HUES6 (cell line): ENCODE results near the gene TRPM6.

Experiments used
- H3K27ac ChIP-seq: 2 replicates; pipeline ENCODE4 v1.7.0; 2013; ENCODE audit warnings: low read depth, mild to moderate bottlenecking, low read length, inconsistent platforms
- H3K27me3 ChIP-seq: 2 replicates; pipeline ENCODE4 v1.6.1; 2013; ENCODE audit warnings: low read length; ENCODE audit not compliant: control insufficient read depth, insufficient read depth
- H3K36me3 ChIP-seq: 2 replicates; pipeline ENCODE4 v1.6.1; 2013; ENCODE audit warnings: low read length; ENCODE audit not compliant: control insufficient read depth, insufficient read depth
- H3K4me1 ChIP-seq: 2 replicates; pipeline ENCODE4 v1.6.1; 2013; ENCODE audit warnings: low read length; ENCODE audit not compliant: control insufficient read depth, insufficient read depth
- H3K4me3 ChIP-seq: 2 replicates; pipeline ENCODE4 v1.5.1; 2013; ENCODE audit warnings: low read depth, low read length
- H3K9ac ChIP-seq: one replicate; pipeline ENCODE4 v1.6.1; 2013; ENCODE audit warnings: mild to moderate bottlenecking, low read length
- H3K9me3 ChIP-seq: 2 replicates; pipeline ENCODE4 v1.6.1; 2013; ENCODE audit warnings: low read depth, low read length; ENCODE audit not compliant: control insufficient read depth, insufficient read depth

Gene TRPM6

DNA sequence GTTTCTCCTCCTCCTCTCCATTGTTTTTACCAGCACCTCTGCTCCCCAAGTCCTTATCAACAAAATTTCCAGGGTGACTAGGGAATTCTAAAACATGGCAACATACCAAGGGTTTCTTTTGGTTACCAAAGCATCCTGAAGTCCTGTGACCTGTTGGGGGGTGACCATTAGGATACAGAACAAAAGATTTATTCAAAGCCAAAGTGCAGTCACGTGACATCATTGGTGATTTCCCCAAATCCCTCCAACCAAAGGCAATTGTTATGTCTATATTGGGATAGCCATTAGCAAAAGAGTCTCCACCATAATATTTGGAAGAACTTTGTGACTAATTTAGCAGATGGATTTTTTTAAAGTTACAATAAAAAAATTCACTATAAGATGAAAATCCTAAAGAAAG, 168.4 kb downstream of the TRPM6 start:
- H3K27ac ChIP-seq = no peak overlapping the region
- no peak overlapping the region for H3K9ac ChIP-seq
- no peaks in the 10 kb centered on the region for H3K36me3 ChIP-seq
- H3K27me3 ChIP-seq = no peaks in the 10 kb centered on the region
- H3K4me3 ChIP-seq = no peak overlapping the region
- no peaks in the 10 kb centered on the region for H3K4me1 ChIP-seq
- H3K9me3 ChIP-seq = no peaks in the 10 kb centered on the region

DNA sequence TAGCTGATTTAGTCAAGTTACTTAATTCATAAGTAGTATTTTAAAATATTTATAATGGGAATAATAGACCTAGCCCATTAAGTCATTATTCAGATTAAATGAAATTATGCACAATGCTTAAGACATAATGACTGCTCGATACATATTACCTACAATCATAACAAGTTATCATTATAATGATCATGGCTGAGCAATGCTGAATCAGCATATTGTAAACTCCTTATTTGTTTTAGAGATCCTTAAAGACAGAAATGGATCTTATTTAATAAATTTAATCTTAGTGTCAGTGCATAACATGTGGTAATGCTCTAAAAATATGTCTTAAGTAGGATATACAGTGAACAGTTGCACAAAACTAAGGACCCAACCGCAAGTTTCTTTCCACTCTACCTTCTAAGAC, 169.0 kb downstream of the TRPM6 start:
- H3K9me3 ChIP-seq = no peaks in the 10 kb centered on the region
- no peak overlapping the region for H3K27ac ChIP-seq
- H3K36me3 ChIP-seq = no peaks in the 10 kb centered on the region
- no peak overlapping the region for H3K4me3 ChIP-seq
- H3K9ac ChIP-seq = no peak overlapping the region
- no peaks in the 10 kb centered on the region for H3K27me3 ChIP-seq
- no peaks in the 10 kb centered on the region for H3K4me1 ChIP-seq

DNA sequence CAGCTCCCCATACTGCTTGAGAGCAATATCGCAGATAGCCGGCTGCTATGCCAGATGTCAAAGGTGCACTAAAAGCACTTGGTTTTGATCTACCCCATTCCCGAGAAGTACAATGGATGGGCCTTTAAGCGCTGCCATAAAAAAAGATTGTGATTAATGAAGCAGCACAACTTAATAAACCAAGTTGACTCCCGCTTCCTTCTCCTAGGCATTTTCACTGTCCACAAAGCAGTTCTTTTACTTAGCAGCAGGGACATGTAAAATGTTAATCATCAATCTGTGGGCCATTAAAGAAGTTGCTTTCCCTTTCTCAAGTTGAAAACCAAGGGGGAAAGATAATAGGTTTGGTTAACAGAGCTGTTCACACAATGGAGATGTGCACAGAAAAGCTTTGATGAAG, 176.4 kb downstream of the TRPM6 start:
- Histone ChIP-seq H3K4me3 (no peak overlapping the region), H3K9ac (no peak overlapping the region), H3K9me3 (no peaks in the 10 kb centered on the region), H3K4me1 (no peaks in the 10 kb centered on the region), H3K36me3 (no peaks in the 10 kb centered on the region), H3K27ac (no peak overlapping the region), H3K27me3 (no peaks in the 10 kb centered on the region)

DNA sequence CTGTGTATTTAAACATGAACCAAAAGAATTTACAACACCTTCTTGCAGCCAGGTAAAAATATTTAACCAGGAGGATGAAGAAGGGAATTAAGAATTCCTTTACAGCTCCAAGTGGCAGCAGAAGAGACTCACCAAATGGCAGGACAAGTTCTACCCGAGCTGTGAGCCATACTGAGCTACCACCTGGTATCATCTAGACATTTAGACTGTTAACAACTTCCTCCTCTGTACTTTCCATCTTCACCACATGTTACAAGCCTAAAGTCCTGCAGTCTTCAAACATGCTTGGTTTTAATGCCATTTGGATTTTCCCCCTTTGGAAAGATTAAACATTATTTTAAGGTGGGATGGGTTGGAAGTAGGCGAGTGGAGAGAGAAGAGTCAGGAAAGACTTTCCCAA, 190.2 kb downstream of the TRPM6 start:
- H3K9me3 ChIP-seq = no peaks in the 10 kb centered on the region
- H3K36me3 ChIP-seq = no peaks in the 10 kb centered on the region
- no peak overlapping the region for H3K9ac ChIP-seq
- no peak overlapping the region for H3K27ac ChIP-seq
- no peaks in the 10 kb centered on the region for H3K4me1 ChIP-seq
- H3K4me3 ChIP-seq = no peak overlapping the region
- H3K27me3 ChIP-seq = no peaks in the 10 kb centered on the region

DNA sequence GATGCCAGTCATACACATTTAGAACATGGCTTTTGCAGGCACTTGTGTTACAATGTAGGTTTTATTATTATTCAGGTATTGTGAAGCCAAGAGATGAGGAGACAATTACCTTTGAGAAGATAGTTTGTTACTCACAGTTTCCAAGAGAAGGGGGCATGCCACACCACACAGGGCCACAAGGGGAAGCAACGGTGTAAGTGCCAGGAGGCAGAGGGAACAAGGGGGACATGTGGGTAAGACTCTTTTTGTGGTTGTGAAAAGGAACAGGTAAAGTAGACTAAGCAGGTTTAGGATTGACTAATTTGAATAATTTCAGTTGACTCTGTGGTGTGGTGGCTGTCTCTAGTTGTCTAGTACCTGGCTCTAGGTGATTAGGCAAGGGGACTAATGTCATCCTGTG, 191.2 kb downstream of the TRPM6 start:
- H3K27ac ChIP-seq = no peak overlapping the region
- H3K4me3 ChIP-seq = no peak overlapping the region
- H3K9me3 ChIP-seq = no peaks in the 10 kb centered on the region
- H3K36me3 ChIP-seq = no peaks in the 10 kb centered on the region
- no peak overlapping the region for H3K9ac ChIP-seq
- H3K4me1 ChIP-seq = no peaks in the 10 kb centered on the region
- H3K27me3 ChIP-seq = no peaks in the 10 kb centered on the region

DNA sequence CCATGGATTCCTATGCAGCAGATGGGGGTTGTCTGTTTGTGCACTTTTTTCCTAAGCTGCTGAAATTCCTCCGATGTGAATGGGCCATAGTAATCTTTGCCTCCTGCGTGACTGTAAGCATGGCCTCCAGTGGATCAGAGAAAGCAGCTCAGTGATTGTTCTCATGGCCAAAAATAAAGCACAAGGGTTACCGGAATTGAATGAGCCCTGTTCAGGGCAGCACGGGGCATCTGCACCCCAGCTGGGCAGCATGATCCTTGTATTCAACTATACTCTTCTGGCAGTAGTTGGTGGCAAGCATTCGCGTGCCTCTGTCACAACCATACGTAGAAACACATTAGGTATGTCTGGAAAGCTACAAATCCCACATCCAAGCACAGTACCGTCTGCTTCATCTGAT, 196.7 kb downstream of the TRPM6 start:
- H3K36me3 ChIP-seq = no peaks in the 10 kb centered on the region
- no peaks in the 10 kb centered on the region for H3K27me3 ChIP-seq
- H3K4me1 ChIP-seq = no peaks in the 10 kb centered on the region
- H3K9me3 ChIP-seq = no peaks in the 10 kb centered on the region
- H3K9ac ChIP-seq = no peak overlapping the region
- H3K27ac ChIP-seq = no peak overlapping the region
- H3K4me3 ChIP-seq = no peak overlapping the region

DNA sequence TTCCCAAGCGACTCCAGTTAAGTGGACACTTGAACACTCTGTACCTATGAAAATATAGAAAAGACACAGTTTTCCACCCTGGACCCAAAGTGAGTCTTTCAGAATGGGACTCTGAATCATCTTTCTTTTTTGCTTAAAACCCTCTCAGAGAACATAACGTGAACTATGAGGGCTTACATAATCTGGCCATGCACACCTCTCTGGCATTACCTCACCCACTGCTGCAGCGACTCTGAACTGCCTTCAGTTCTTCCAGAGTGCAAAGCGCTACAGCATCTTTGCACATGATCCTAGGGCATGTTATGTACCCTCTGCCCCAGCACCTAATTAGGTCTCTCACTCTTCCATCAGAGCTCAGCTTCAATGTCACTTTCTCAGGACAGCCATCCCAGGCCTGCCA, 204.4 kb downstream of the TRPM6 start:
- Histone ChIP-seq H3K4me1 (no peaks in the 10 kb centered on the region), H3K27ac (no peak overlapping the region), H3K9ac (no peak overlapping the region), H3K4me3 (no peak overlapping the region), H3K27me3 (no peaks in the 10 kb centered on the region), H3K9me3 (no peaks in the 10 kb centered on the region), H3K36me3 (no peaks in the 10 kb centered on the region)

DNA sequence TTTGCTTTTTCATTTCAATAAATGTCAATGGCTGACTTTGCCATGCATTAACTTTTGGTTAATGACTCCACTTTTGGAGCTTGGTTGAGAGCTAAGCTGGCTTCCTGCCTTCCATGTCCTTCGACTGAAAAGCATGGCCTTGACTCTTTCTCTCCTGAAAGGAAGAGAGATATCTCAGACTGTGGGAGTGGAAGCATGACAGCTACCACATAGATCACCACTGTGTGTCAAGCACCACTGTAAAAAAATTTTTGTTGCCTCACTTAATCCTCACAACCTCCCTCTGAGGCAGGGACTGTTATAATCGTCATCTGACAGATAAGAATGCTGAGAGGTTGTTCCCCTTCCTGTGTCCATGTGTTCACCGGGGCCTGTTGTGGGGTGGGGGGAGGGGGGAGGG, 205.8 kb downstream of the TRPM6 start:
- H3K9me3 ChIP-seq = no peaks in the 10 kb centered on the region
- no peak overlapping the region for H3K4me3 ChIP-seq
- H3K36me3 ChIP-seq = no peaks in the 10 kb centered on the region
- H3K27ac ChIP-seq = no peak overlapping the region
- no peaks in the 10 kb centered on the region for H3K27me3 ChIP-seq
- no peaks in the 10 kb centered on the region for H3K4me1 ChIP-seq
- no peak overlapping the region for H3K9ac ChIP-seq

DNA sequence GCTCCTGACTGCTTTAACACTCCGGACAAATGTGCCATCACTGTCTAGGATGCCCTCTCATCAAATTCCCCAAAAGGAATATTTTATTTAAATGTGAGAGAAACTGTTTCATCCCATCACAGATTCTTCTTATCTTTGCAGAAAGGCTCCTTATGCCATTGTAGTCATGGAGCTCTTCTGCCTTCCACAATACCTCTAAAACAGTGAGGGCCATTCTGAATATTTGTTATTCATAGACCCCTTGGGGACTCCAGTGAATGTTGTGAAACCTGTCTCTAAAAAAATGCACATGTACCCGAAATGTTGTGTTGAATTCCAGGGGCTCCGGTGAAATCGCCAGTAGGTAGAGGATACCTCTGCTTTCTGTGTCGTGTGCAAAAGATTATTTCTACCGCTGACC, 213.6 kb downstream of the TRPM6 start:
- Histone ChIP-seq H3K4me3 (no peak overlapping the region), H3K27me3 (no peaks in the 10 kb centered on the region), H3K27ac (no peak overlapping the region), H3K36me3 (no peaks in the 10 kb centered on the region), H3K9ac (no peak overlapping the region), H3K9me3 (no peaks in the 10 kb centered on the region), H3K4me1 (peaks cover 7% of the 10 kb centered on the region)
